ENCODE measurements around the gene ESAM. TPM values are rescaled to one million over a fixed set of nuclear protein-coding genes. Genes with fewer than 3 reads are reported as not detected.

ESAM gene
- total and polyA plus RNA-seq, 8 donors, result 103 to 139 (median 120) TPM

- intact Hi-C loops (cut with DNase I), result no loop called here
- TF ChIP-seq CTCF (IDR thresholded peaks at IDR 0.05), result no peak
- H3K27me3 ChIP-seq, result no peaks in the 10 kb centered on the region
These were observed 45.1 kb upstream of the ESAM start for GRCh38 chr11:124807201-124807600.

GRCh38 chr11:124804884-124805283, 42.8 kb upstream of the ESAM start:
- intact Hi-C loops (cut with DNase I), result no loop called here

More at GRCh38 chr11:124807201-124807600, 45.1 kb upstream of the ESAM start:
- H3K4me3 ChIP-seq, result no peak overlapping the region
- ATAC-seq, result no peak
- no peaks in the 10 kb centered on the region for H3K9me3 ChIP-seq
- no peaks in the 10 kb centered on the region for H3K4me1 ChIP-seq
- H3K27ac ChIP-seq, result no peak overlapping the region
- no peak for DNase-seq
- no peaks in the 10 kb centered on the region for H3K36me3 ChIP-seq

GRCh38 chr11:124801636-124802312, 39.7 kb upstream of the ESAM start:
- no peak overlapping the region for H3K27ac ChIP-seq
- no peak for DNase-seq
- no peaks in the 10 kb centered on the region for H3K9me3 ChIP-seq

More at GRCh38 chr11:124804884-124805283, 42.8 kb upstream of the ESAM start:
- peaks cover 6 to 13% of the 10 kb centered on the region in 2 donors for H3K4me1 ChIP-seq
- H3K27me3 ChIP-seq, result no peaks in the 10 kb centered on the region
- DNase-seq (no peak), ATAC-seq (no peak)
- H3K36me3 ChIP-seq, result no peaks in the 10 kb centered on the region
- no peak overlapping the region for H3K4me3 ChIP-seq
- no peak overlapping the region for H3K27ac ChIP-seq
- H3K9me3 ChIP-seq, result no peaks in the 10 kb centered on the region
- TF ChIP-seq CTCF (IDR thresholded peaks at IDR 0.05), result no peak

GRCh38 chr11:124801014-124801413, 38.9 kb upstream of the ESAM start:
- Histone ChIP-seq H3K9me3 (no peaks in the 10 kb centered on the region), H3K36me3 (no peaks in the 10 kb centered on the region), H3K27me3 (peaks cover 0 to 14% of the 10 kb centered on the region in 2 donors), H3K4me1 (peaks cover 11 to 27% of the 10 kb centered on the region in 2 donors), H3K4me3 (peak overlapping the region; percentile 87 to 93), H3K27ac (peak overlapping the region; percentile 97 to 99)
- ATAC-seq (peak; percentile 37), DNase-seq (peak in 2 of 4 donors; percentile 10 to 31)
- intact Hi-C loops (cut with DNase I), result no loop called here
- TF ChIP-seq CTCF (IDR thresholded peaks at IDR 0.05), result no peak

More at GRCh38 chr11:124801636-124802312, 39.7 kb upstream of the ESAM start:
- H3K4me3 ChIP-seq, result no peak overlapping the region
- no peaks in the 10 kb centered on the region for H3K36me3 ChIP-seq
- TF ChIP-seq CTCF (IDR thresholded peaks at IDR 0.05), result no peak
- peaks cover 11 to 27% of the 10 kb centered on the region in 2 donors for H3K4me1 ChIP-seq
- intact Hi-C loops (cut with DNase I), result no loop called here
- peaks cover 0 to 14% of the 10 kb centered on the region in 2 donors for H3K27me3 ChIP-seq
- ATAC-seq, result no peak

- Histone ChIP-seq H3K9me3 (no peaks in the 10 kb centered on the region), H3K27me3 (peaks cover 0 to 14% of the 10 kb centered on the region in 2 donors), H3K36me3 (no peaks in the 10 kb centered on the region), H3K4me3 (peak within 1 kb of the TSS; percentile 87 to 93), H3K4me1 (peaks cover 11 to 31% of the 10 kb centered on the region in 2 donors), H3K27ac (peak within 1 kb of the TSS; percentile 97 to 99)
- peak; percentile 82 to 96 (median 92) for DNase-seq
- intact Hi-C loops (cut with DNase I), result no loop called here
- no peak for TF ChIP-seq CTCF (IDR thresholded peaks at IDR 0.05)
- ATAC-seq, result peak; percentile 95
These were observed 38.3 kb upstream of the ESAM start, which contains the start of gene MSANTD2 for GRCh38 chr11:124800226-124800929. Gene MSANTD2 (minus strand): TSS chr11:124800406. CDS start chr11:124800380, 26 bp downstream.
